Activated CD8-positive, alpha-beta memory T cell treated with anti-CD3 and anti-CD28 coated beads, Interleukin-2, amount 50 U/mL, for 1 hour (primary cell): Measurements from ENCODE around the gene HECW1.
"Not testable (repeated sequence)": the region's sequence is repeated elsewhere in the genome, so short reads cannot be mapped to it uniquely, and the experiment has no call there.

Experiments used
- DNase-seq: peaks from one replicate; pipeline ENCODE4 v3.0.0-alpha.2; 2020; ENCODE audit errors: extremely low read depth

HECW1 gene

DNA sequence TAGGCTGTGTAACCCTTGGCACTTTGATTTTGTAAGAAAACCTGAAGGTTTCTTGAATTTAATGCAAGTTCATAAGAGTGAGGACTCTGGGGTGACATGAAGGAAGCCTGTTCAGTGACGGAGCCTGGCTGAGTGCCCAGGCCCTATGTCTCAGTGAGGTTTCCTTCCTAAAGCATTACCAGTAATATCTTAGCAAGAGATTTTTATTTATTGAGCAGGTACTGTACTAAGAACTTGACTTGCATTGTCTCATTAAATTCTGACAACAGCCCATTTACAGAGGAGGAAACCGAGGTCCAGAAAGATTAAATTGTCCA, 197.2 kb downstream of the HECW1 start:
- no peak for DNase-seq

DNA sequence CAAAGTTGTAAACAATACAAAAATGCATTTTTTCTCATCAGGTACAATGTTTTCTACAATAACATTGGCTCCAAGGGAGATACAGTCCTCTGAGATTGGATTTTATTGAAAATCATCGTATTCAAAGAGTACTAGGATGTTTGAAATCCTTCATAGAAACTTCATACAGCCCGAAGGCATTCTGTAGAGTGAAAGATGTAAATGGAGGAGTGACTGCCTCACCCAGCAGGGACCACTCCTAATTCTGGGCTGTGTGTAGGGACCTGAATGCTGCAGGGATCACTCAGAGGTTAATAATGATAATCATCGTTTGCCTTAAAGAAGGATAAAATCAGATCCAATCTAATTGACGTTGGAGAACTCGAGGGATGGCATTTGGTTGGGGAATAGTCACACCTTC, 198.6 kb downstream of the HECW1 start:
- DNase-seq: no peak

DNA sequence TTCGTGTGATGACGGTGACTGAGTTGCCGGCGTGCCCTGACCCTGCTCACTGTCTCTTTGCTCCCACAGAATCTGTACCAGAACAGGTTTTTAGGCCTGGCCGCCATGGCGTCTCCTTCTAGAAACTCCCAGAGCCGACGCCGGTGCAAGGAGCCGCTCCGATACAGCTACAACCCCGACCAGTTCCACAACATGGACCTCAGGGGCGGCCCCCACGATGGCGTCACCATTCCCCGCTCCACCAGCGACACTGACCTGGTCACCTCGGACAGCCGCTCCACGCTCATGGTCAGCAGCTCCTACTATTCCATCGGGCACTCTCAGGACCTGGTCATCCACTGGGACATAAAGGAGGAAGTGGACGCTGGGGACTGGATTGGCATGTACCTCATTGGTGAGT, 199.2 kb downstream of the HECW1 start:
- DNase-seq: no peak

GRCh38 chr7:43313628-43314378, 201.4 kb downstream of the HECW1 start:
- no peak for DNase-seq

DNA sequence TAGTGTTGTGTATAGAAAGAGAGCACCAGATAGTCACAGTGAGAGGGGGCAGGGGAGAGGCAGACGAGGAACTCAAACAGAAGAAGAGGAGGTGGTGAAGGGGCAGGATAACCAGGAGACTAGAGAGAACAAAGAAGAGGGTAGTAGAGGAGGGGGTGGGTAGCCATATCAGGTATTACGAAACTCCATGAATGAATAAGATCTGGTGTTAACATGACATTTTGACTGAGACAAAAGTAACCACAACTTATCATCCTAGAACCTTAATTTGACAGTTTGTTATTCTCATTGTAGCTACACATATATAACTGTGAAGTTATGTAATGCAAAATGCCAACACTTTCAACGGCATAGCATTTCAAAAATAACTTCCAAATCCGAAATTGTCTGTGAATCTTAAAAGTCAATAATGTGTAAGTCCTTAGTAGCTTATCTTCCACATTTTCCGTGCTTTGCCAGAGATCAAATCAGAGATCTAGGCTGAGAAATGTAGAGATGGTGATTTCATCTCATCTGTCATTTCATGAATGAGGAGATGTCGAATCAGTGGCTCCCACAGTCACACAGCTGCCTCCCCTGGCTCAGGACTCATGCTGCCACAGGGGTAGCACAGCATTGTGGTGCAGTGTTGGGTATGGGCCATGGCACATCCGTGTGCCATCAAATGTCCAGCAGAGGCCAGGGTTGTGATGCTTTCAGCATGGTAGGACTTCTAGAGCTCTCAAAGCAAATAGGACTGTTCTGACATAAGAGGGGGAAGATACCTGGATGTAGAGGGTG, 202.1 kb downstream of the HECW1 start:
- DNase-seq: no peak

DNA sequence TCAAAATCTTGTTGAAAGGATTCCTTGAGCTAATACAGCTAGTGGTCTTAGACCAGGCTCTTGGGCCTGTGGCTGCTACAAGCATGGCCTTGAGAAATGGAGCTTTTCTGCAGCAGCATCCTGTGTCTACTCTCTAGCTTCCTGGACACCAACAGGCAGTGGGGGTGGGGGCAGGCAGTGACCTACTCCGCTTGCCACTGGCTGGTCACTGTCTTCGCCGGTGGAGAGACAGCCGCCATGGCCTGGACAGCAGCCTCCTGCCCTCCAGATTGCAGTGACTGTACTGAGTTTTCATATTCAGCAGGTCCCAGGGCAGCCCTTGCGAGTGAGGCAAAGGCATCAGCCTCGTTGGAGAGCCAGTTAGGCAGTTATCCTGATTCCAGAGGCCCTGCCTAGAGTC, 204.6 kb downstream of the HECW1 start:
- no peak for DNase-seq

DNA sequence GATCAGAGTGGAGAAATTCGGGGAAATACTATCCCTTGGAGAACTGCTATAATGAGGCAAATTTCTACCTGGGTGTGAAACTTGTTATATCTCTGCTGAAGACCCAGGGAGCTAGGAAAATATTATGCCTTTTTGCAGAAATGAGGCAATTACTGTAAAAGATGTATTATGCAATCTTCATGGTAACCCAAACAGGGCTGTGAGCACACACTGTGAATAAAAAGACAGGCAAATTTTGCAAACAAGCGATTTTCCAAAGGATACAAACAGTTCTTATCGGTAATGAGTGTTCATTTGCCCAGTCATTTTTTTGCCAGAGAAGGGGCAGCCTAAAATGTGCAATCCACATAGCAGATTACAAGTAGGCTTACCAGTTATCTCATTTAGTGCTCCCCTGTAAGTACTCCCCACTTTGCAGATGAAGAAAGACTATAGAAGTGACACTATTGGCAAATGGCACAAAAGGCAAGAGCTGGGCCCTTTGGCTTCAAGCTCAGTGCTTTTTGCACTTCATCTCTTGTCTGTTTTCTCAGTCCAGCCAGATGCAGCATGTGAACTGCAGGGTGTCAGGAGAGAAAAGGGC, 205.8 kb downstream of the HECW1 start:
- no peak for DNase-seq

DNA sequence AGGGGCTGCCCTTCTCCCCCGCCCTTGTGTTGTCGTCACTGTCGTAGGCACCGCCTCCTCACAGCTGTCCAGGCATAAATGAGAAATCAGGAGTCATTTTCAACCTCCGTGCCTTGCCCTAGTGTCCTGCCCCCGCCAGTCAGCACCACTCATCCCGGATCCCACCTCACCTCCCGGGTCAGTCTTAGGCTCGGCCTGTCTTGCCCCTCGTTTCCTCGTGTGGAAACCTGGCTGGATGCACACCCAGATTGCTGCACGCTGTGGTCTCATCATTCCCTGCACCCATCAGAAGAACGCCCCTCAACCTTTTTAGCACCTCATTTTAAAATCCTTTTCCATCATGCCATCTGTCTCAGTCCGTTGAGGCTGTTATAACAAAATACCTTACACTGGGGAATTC, 213.1 kb downstream of the HECW1 start:
- DNase-seq: no peak

DNA sequence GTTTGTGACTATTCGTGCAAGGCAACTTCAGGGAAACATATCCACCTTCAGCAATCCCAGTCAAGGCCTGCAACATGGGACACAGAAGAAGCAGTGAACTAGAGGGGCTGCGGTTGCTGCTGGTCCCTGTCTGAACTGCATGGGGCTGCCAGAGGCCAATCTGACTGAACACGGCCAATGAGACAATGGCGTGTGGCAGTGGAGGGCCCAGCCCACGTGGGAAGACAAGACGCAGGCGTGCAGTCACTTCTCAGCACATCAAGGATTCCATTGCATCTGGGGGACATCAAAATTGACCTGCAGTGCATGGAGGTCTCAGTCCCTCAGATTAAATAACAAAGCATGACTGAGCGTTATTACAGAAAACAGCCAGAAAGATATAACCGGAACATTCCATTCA, 215.9 kb downstream of the HECW1 start:
- no peak for DNase-seq

DNA sequence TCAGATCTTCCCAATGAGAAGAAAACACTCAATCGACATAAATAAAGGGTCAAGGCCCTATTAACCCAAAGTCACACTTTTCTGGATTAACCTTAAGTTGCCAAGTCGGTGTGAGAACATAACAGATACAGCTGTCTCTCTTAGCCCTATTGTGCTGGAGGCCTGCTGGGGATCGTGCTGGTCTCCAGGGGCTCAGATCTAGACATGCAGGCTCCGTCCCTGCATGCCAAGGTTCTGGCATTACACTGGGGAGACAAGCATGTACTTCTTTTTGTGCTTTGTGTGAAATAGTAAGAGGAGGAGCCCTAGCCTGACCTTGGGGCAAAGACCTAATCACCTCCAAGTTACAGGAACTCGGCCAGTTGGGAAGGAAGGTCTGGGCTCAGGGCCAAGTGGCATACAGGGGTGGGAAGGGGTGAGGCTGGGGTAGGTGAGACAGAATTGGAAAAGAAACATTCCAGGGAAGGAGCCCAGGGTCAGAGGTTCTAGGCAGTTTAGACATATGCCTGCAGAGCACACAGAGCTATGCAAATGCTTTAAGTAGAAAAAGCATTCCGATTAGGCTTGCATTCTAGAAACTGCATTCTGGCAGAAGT, 216.4 kb downstream of the HECW1 start:
- DNase-seq: no peak

GRCh38 chr7:43332193-43332796, 219.8 kb downstream of the HECW1 start:
- DNase-seq: no peak

DNA sequence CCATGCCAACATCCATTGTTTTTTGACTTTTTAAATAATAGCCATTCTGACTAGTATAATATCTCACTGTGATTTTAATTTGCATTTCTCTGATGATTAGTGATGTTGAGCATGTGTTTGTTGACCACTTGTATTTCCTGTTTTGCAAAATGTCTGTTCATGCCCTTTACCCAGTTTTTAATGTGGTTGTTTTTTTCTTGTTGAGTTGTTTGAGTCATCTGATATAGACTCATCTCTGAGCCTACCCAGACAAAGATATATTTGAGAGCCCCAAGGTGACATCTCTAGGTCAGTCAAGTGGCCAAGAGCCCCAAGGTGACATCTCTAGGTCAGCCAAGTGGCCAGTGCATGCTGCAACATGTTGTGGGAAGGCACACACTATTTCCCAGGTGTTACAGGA, 224.7 kb downstream of the HECW1 start:
- no peak for DNase-seq

DNA sequence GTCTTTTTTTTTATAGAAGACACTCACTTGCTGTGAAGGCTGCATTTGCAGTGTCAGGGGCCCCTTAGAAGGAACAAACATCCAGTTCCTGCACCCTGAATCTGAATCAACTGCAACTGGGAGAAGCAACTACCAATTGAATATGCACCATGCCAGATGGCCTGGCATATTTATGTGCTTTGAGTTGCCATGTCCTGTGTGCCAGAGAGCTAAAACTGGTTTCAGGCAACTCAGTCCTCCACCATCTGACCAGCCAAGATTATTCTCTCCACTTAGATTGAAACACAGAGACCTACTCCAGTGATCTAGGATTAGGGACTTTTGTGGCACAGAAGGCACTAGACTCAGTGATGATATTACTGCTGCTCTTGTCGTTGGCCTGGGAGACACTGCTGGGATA, 225.4 kb downstream of the HECW1 start:
- DNase-seq: no peak

DNA sequence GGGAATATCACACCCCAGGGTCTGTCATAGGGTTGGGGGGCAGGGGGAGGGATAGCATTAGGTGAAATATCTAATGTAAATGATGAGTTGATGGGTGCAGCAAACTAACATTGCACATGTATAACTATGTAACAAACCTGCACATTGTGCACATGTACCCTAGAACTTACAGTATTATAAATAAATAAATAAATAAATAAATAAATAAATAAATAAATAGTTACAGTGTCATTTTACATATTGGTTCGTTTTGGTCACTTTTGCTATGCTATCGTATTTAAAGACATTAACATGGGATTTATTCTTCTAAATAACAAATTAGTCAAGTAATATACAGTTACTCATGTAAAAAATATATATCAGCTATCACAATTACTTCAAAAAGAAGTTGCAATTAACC, 228.7 kb downstream of the HECW1 start:
- DNase-seq: no peak

DNA sequence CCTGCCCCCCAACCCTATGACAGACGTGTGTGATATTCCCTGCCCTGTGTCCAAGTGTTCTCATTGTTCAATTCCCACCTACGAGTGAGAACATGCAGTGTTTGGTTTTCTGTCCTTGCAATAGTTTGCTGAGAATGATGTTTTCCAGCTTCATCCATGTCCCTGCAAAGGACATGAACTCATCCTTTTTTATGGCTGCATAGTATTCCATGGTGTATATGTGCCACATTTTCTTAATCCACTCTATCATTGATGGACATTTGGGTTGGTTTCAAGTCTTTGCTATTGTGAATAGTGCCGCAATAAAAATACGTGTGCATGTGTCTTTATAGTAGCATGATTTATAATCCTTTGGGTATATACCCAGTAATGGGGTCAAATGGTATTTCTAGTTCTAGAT, 231.0 kb downstream of the HECW1 start:
- not testable (repeated sequence) for DNase-seq

DNA sequence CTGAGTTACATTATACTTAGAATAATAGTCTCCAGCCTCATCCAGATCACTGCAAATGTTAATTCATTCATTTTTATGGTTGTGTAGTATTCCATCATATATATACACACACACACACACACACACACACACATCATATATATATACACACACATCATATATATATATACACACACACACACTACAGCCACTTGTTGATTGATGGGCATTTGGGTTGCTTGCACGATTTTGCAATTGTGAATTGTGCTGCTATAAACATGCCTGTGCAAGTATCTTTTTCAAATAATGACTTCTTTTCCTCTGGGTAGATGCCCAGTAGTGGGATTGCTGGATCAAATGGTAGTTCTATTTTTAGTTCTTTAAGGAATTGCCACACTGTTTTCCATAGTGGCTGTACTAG, 233.2 kb downstream of the HECW1 start:
- not testable (repeated sequence) for DNase-seq

- DNase-seq: no peak
Observed at GRCh38 chr7:43351683-43352082, 239.2 kb downstream of the HECW1 start.

DNA sequence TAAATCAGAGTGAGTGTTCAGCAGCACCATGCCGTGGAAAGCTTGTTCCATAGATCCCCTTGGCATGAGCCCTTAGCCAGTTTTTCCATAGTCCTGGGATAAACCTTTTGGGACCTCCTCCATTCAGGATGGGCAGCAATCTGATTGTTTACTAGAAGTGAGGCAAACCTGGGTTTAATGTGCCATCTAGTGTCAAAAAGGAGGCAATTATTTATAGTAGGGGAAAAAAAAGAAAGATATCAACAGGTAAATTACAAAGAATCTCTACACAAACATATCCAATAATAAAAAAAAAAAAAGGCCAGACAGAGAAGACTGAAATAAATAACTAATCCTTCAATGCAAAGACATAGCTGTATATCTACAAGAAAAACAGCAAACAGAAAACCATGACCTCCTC, 241.5 kb downstream of the HECW1 start:
- DNase-seq: no peak

- no peak for DNase-seq
Observed at GRCh38 chr7:43362652-43363034, 250.2 kb downstream of the HECW1 start.

DNA sequence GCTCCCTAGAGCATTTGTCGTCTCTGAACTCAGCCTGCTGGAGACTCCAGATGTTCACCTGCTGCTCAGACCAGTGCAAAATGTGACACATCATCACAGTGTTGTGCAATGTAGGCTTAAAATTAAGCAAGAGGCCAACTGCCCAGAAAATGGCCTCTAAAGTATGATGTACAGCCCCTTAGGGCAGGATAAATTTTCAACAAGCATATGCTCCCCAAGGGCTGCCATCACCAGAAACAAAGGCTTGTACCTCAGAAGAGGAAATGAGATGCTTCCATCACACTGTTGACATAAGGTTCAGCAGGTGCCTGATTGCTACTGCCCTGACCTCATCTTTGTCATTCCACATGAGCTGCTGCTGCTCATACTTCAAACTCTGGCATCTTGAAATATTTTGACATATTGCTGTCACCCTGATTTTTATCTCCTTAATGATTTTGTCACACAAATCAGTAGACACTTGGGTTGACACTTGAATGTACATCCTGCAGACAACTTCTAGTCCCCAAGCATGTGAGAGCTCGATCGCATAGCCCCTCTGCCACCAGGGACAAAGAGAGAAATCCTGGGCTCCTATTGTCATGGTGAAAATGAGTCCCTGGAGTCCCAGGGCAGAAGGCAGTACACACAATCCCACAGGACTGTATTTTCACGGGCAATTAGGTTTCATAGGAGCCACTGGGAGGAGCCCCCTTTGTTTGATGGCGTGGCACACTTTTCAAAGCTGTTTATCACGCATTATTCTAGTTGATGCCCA, 250.8 kb downstream of the HECW1 start:
- no peak for DNase-seq

- DNase-seq: no peak
Observed at GRCh38 chr7:43364391-43364790, 251.9 kb downstream of the HECW1 start.
